Measurements from ENCODE around the gene KL.

DNA sequence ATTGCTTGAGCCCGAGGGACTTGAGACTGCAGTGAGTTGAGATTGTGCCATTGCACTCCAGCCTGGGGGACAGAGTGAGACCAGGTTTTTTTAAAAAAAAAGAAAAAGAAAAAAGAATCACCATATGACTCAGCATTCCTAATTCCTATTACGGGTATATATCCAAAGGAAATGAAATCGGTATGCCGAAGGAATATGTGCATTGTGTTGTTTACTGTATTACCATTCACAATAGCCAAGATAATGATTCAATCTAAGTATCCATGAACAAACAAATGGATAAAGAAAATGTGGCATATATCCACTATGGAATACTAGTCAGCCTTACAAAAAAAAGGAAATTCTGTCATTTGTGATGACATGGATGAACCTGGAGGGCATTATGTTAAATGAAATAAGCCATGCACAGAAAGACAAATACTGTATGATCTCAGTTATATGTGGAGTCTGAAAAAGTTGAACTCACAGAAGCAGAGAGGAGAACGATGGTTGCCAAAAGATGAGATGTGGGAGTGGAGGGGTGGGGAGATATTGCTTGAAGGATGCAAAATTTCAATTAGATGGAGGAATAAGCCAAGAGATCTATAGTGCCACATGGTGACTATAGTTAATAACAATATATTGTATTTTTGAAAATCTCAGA is 4.3 kb upstream of the KL start:
- TF ChIP-seq POLR2A (IDR thresholded peaks at IDR 0.05): no peak
- TF ChIP-seq, protein P1, sequence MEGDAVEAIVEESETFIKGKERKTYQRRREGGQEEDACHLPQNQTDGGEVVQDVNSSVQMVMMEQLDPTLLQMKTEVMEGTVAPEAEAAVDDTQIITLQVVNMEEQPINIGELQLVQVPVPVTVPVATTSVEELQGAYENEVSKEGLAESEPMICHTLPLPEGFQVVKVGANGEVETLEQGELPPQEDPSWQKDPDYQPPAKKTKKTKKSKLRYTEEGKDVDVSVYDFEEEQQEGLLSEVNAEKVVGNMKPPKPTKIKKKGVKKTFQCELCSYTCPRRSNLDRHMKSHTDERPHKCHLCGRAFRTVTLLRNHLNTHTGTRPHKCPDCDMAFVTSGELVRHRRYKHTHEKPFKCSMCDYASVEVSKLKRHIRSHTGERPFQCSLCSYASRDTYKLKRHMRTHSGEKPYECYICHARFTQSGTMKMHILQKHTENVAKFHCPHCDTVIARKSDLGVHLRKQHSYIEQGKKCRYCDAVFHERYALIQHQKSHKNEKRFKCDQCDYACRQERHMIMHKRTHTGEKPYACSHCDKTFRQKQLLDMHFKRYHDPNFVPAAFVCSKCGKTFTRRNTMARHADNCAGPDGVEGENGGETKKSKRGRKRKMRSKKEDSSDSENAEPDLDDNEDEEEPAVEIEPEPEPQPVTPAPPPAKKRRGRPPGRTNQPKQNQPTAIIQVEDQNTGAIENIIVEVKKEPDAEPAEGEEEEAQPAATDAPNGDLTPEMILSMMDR (IDR thresholded peaks at IDR 0.05): no peak

Data from uterus (tissue), 2 donors.